IMR-90 (cell line): ENCODE measurements around the gene SOX6. TPM values are rescaled to one million over a fixed set of nuclear protein-coding genes. Genes with fewer than 3 reads are reported as not detected.

Experiments
- ATAC-seq: fragments of 200-7000 bp; cut with Tn5 transposase; 2 replicates; pipeline ENCODE4 v1.9.1; 2020; ENCODE audit warnings: low read depth, mild to moderate bottlenecking, moderate library complexity
- BruUV-seq: library from RNA; stranded (reverse); fragments of 400-500 nt; replicated peaks from 2 replicates; lab custom pipeline; 2021; lab: Mats Ljungman, UMichigan
- CTCF ChIA-PET: fragments of 300-600 bp; formaldehyde crosslinking; extraction: SDS; loops from one replicate; lab custom pipeline; 2021; ENCODE audit warnings: antibody characterized with exemption; lab: Yijun Ruan, JAX
- POLR2A ChIA-PET: fragments of 300-600 bp; sonication (Branson Sonifier 250); formaldehyde crosslinking; loops from one replicate; lab custom pipeline; 2022; ENCODE audit warnings: antibody characterized with exemption; ENCODE audit not compliant: unreplicated experiment; lab: Charles Lee
- DNase-seq: peaks from one replicate; pipeline ENCODE4 v3.0.0; 2013
- H2AFZ ChIP-seq: replicated peaks from 2 replicates; pipeline ENCODE3; 2013; ENCODE audit warnings: low read length, mild to moderate bottlenecking; ENCODE audit not compliant: poor library complexity
- H2AK5ac ChIP-seq: 2 replicates; pipeline ENCODE4 v1.6.1; 2013; ENCODE audit warnings: low read depth, low read length, inconsistent platforms
- H2AK9ac ChIP-seq: replicated peaks from 2 replicates; pipeline ENCODE3; 2013; ENCODE audit warnings: mild to moderate bottlenecking, low read depth, low read length, moderate library complexity; ENCODE audit not compliant: poor library complexity
- H2BK120ac ChIP-seq: 2 replicates; pipeline ENCODE4 v1.6.1; 2013; ENCODE audit warnings: low read depth, low read length, inconsistent platforms
- H2BK15ac ChIP-seq: 3 replicates; pipeline ENCODE4 v1.6.1; 2013; ENCODE audit warnings: low read depth, low read length, inconsistent platforms
- H2BK20ac ChIP-seq: 2 replicates; pipeline ENCODE4 v1.6.1; 2013; ENCODE audit warnings: low read depth, mild to moderate bottlenecking, inconsistent platforms, low read length, moderate library complexity
- H2BK5ac ChIP-seq: 2 replicates; pipeline ENCODE4 v1.6.1; 2013; ENCODE audit warnings: mild to moderate bottlenecking, low read depth, low read length, inconsistent platforms; ENCODE audit not compliant: poor library complexity, severe bottlenecking
- H3K14ac ChIP-seq: replicated peaks from 2 replicates; pipeline ENCODE4 v1.6.1; 2013; ENCODE audit warnings: low read depth, low read length, inconsistent platforms
- H3K18ac ChIP-seq: 2 replicates; pipeline ENCODE4 v1.6.1; 2013; ENCODE audit warnings: low read depth, low read length, control low read depth
- H3K23ac ChIP-seq: 2 replicates; pipeline ENCODE4 v1.6.1; 2013; ENCODE audit warnings: low read depth, low read length, inconsistent platforms
- H3K27ac ChIP-seq: 2 replicates; pipeline ENCODE4 v1.5.1; 2013; ENCODE audit warnings: mild to moderate bottlenecking, control low read depth, low read length; ENCODE audit not compliant: insufficient read depth
- H3K27me3 ChIP-seq: 2 replicates; pipeline ENCODE4 v1.6.1; 2013; ENCODE audit warnings: low read length; ENCODE audit not compliant: control insufficient read depth, insufficient read depth
- H3K36me3 ChIP-seq: 2 replicates; pipeline ENCODE4 v1.6.1; 2013; ENCODE audit warnings: low read length, mixed read lengths; ENCODE audit not compliant: control insufficient read depth, insufficient read depth
- H3K4ac ChIP-seq: 2 replicates; pipeline ENCODE4 v1.6.1; 2013; ENCODE audit warnings: low read depth, low read length, inconsistent platforms
- H3K4me1 ChIP-seq: 2 replicates; pipeline ENCODE4 v1.6.1; 2013; ENCODE audit warnings: low read length, mixed read lengths; ENCODE audit not compliant: control insufficient read depth, insufficient read depth
- H3K4me2 ChIP-seq: 2 replicates; pipeline ENCODE4 v1.6.1; 2013; ENCODE audit warnings: low read depth, mild to moderate bottlenecking, control low read depth, low read length, moderate library complexity
- H3K4me3 ChIP-seq: 2 replicates; pipeline ENCODE4 v1.5.1; 2013; ENCODE audit warnings: low read depth, mild to moderate bottlenecking, control low read depth, low read length, moderate library complexity; ENCODE audit not compliant: insufficient read depth
- H3K56ac ChIP-seq: 2 replicates; pipeline ENCODE4 v1.6.1; 2013; ENCODE audit warnings: low read length, inconsistent platforms; ENCODE audit not compliant: insufficient read depth; ENCODE audit errors: extremely low read depth
- H3K79me1 ChIP-seq, 2 experiments: 2 replicates each; pipeline ENCODE4 v1.6.1; 2013; ENCODE audit warnings: low read length in 2 of 2, inconsistent platforms in 1 of 2, low read depth in 1 of 2
- H3K9ac ChIP-seq: 2 replicates; pipeline ENCODE4 v1.6.1; 2013; ENCODE audit warnings: low read depth, low read length, control low read depth
- H3K9me1 ChIP-seq: 2 replicates; pipeline ENCODE4 v1.6.1; 2013; ENCODE audit warnings: low read length, inconsistent platforms; ENCODE audit not compliant: insufficient read depth
- H3K9me3 ChIP-seq: 2 replicates; pipeline ENCODE4 v1.6.1; 2013; ENCODE audit warnings: low read length; ENCODE audit not compliant: control insufficient read depth, insufficient read depth
- H4K20me1 ChIP-seq: 2 replicates; pipeline ENCODE4 v1.6.1; 2013; ENCODE audit warnings: low read length, inconsistent platforms; ENCODE audit not compliant: insufficient read depth
- H4K5ac ChIP-seq: 2 replicates; pipeline ENCODE4 v1.6.1; 2013; ENCODE audit warnings: mild to moderate bottlenecking, low read depth, low read length, control low read depth
- H4K8ac ChIP-seq, 2 experiments: 2 replicates each; pipeline ENCODE4 v1.6.1; 2013; ENCODE audit warnings: low read depth in 2 of 2, low read length in 2 of 2, control low read depth in 1 of 2, inconsistent platforms in 1 of 2
- H4K91ac ChIP-seq: 2 replicates; pipeline ENCODE4 v1.6.1; 2013; ENCODE audit warnings: low read depth, low read length, inconsistent platforms; ENCODE audit not compliant: insufficient read depth
- ELK1 ChIP-seq: fragments of 150-350 bp; IDR thresholded peaks from 2 replicates; pipeline ENCODE4 v1.6.1; 2016; ENCODE audit warnings: low read depth, mild to moderate bottlenecking, low read length, moderate library complexity, borderline replicate concordance
- FOS ChIP-seq: fragments of 150-350 bp; IDR thresholded peaks from 2 replicates; pipeline ENCODE4 v1.6.1; 2016; ENCODE audit warnings: low read depth, low read length
- MAFK ChIP-seq: IDR thresholded peaks from 2 replicates; pipeline ENCODE4 v1.6.1; 2012; ENCODE audit warnings: low read depth, low read length, improper control_type of control experiment
- MXI1 ChIP-seq: IDR thresholded peaks from 2 replicates; pipeline ENCODE4 v1.6.1; 2012; ENCODE audit warnings: low read depth, mild to moderate bottlenecking, low read length, moderate library complexity, borderline replicate concordance
- NFE2L2 ChIP-seq: fragments of 150-350 bp; IDR thresholded peaks from 2 replicates; pipeline ENCODE4 v1.6.1; 2016; ENCODE audit warnings: low read depth, mild to moderate bottlenecking, low read length
- POLR2A ChIP-seq: IDR thresholded peaks from 2 replicates; pipeline ENCODE4 v1.6.1; 2012; ENCODE audit warnings: mild to moderate bottlenecking, low read depth, low read length
- RAD21 ChIP-seq: IDR thresholded peaks from 2 replicates; pipeline ENCODE4 v1.6.1; 2012; ENCODE audit warnings: low read length, improper control_type of control experiment
- RFX5 ChIP-seq: IDR thresholded peaks from 2 replicates; pipeline ENCODE4 v1.8.0; 2012; ENCODE audit warnings: low read depth, mild to moderate bottlenecking, low read length, moderate library complexity
- SMC3 ChIP-seq: fragments of 150-350 bp; IDR thresholded peaks from 2 replicates; pipeline ENCODE4 v1.6.1; 2016; ENCODE audit warnings: low read depth, mild to moderate bottlenecking, antibody characterized with exemption, low read length, moderate library complexity
- WGBS, 2 experiments: methylation state at CpG; one replicate each; pipeline versions ENCODE4 v1.1.5 to v1.1.7; 2013; ENCODE audit warnings: missing lambda C conversion rate in 2 of 2; ENCODE audit not compliant: insufficient read length in 1 of 2; ENCODE audit errors: extremely low coverage in 2 of 2; 5-methylcytosine and 5-hydroxymethylcytosine counted together
- dilution Hi-C: fragments of 300-500 bp; cut with HindIII; formaldehyde crosslinking; loops from one replicate; pipeline ENCODE4 v1.14.3; 2018; ENCODE audit warnings: low sequenced_read_pairs; ENCODE audit not compliant: unreplicated experiment
- in situ Hi-C: fragments of 300-500 bp; cut with MboI; formaldehyde crosslinking; loops from 3 replicates; pipeline ENCODE4 v1.14.3; 2019; ENCODE audit warnings: low sequenced_read_pairs, inconsistent platforms, mixed read lengths
- intact Hi-C: fragments of 100-400 bp; cut with micrococcal nuclease; formaldehyde crosslinking; loops from 2 replicates; pipeline ENCODE4 v1.10.0; 2022
- polyA plus RNA-seq, 3 experiments: library from polyadenylated mRNA; depleted of rRNA; stranded (reverse); fragments of >200 nt; gene quantifications; 2 replicates each; pipeline ENCODE4 v1.2.3, GENCODE V29; 2012; ENCODE audit warnings: low replicate concordance in 1 of 3
- total RNA-seq: library from RNA; depleted of rRNA; stranded (reverse); fragments of >200 nt; gene quantifications from 2 replicates; pipeline ENCODE4 v1.2.3, GENCODE V29; 2012

The SOX6 gene
- total and polyA plus RNA-seq, 2 of the 4 experiments (the other 2 are of a cell fraction): 1.7 to 7.7 TPM

- no peaks in the 10 kb centered on the region for H4K20me1 ChIP-seq
- no peaks in the 10 kb centered on the region for H3K9me3 ChIP-seq
- H2AFZ ChIP-seq: no peak overlapping the region
- in situ Hi-C loops: no loop called here
- no peaks in the 10 kb centered on the region for H3K36me3 ChIP-seq
- ATAC-seq (no peak), DNase-seq (no peak)
- no peak overlapping the region for H2BK120ac ChIP-seq
- H3K23ac ChIP-seq: no peak overlapping the region
- WGBS, 2 experiments: 100% methylated on average over 2 of the region's 3 CpGs; no CpG with 5 or more reads in 1 of the 2 experiments
- no peak overlapping the region for H3K4me2 ChIP-seq
- no peaks in the 10 kb centered on the region for H3K4me1 ChIP-seq
- H2AK5ac ChIP-seq: no peak overlapping the region
- BruUV-seq: no TSS peak
- ChIA-PET CTCF (no interaction called here), POLR2A (no interaction called here)
- H3K4ac ChIP-seq: no peak overlapping the region
- no peak overlapping the region for H3K4me3 ChIP-seq
- no peak overlapping the region for H2AK9ac ChIP-seq
- H3K9ac ChIP-seq: no peak overlapping the region
- H4K5ac ChIP-seq: no peak overlapping the region
- H2BK15ac ChIP-seq: no peak overlapping the region
- H4K8ac ChIP-seq: no peak overlapping the region
- no peak overlapping the region for H3K14ac ChIP-seq
- H3K9me1 ChIP-seq: no peaks in the 10 kb centered on the region
- TF ChIP-seq RFX5 (no peak), ELK1 (no peak), NFE2L2 (no peak), MAFK (no peak), FOS (no peak), POLR2A (no peak), RAD21 (no peak), MXI1 (no peak), SMC3 (no peak)
- no peaks in the 10 kb centered on the region for H3K79me1 ChIP-seq
- intact Hi-C loops: no loop called here
- H3K18ac ChIP-seq: no peak overlapping the region
- H3K27ac ChIP-seq: no peak overlapping the region
- H3K27me3 ChIP-seq: no peaks in the 10 kb centered on the region
- dilution Hi-C loops: no loop called here
- H4K91ac ChIP-seq: no peak overlapping the region
- no peak overlapping the region for H3K56ac ChIP-seq
- H2BK5ac ChIP-seq: no peak overlapping the region
- H2BK20ac ChIP-seq: no peak overlapping the region; the same call in 1 of the 2 replicates
These were observed 277.4 kb downstream of the SOX6 start for GRCh38 chr11:16078936-16079335.
